Psoas muscle (tissue), 8 donors: Measurements from ENCODE around the gene CHN2. TPM values are rescaled to one million over a fixed set of nuclear protein-coding genes. Genes with fewer than 3 reads are reported as not detected.

ENCODE experiments used
- ATAC-seq, 4 donors: fragments of 200-7000 bp; cut with Tn5 transposase; one replicate each; pipeline ENCODE4 v1.9.1; 2020; ENCODE audit warnings: moderate library complexity in 3 of 4, mild to moderate bottlenecking in 2 of 4
- DNase-seq, 2 donors: peaks; one replicate each; pipeline ENCODE4 v3.0.0-alpha.2; 2020
- H3K27ac ChIP-seq: fragments of 200-600 bp; one replicate; pipeline ENCODE4 v1.8.0; 2022
- H3K27me3 ChIP-seq, 3 donors: fragments of 200-600 bp in 1 of 3; one replicate each; pipeline versions ENCODE4 v1.6.1 to v1.8.0; 2013 to 2022; ENCODE audit warnings: low read length in 2 of 3, mild to moderate bottlenecking in 2 of 3, moderate library complexity in 1 of 3; ENCODE audit not compliant: insufficient read depth in 3 of 3
- H3K36me3 ChIP-seq, 2 donors: fragments of 200-600 bp in 1 of 2; one replicate each; pipeline versions ENCODE4 v1.6.1 to v1.8.0; 2013 to 2022; ENCODE audit warnings: low read depth in 1 of 2, mild to moderate bottlenecking in 1 of 2, moderate library complexity in 1 of 2; ENCODE audit not compliant: insufficient read depth in 1 of 2
- H3K4me1 ChIP-seq: fragments of 200-600 bp; one replicate; pipeline ENCODE4 v1.8.0; 2022
- H3K4me3 ChIP-seq: fragments of 200-600 bp; one replicate; pipeline ENCODE4 v1.8.0; 2022; ENCODE audit warnings: mild to moderate bottlenecking
- H3K9me3 ChIP-seq: fragments of 200-600 bp; one replicate; pipeline ENCODE4 v1.8.0; 2022
- CTCF ChIP-seq: fragments of 200-600 bp; IDR thresholded peaks from one replicate; pipeline ENCODE4 v1.8.0; 2022; ENCODE audit warnings: antibody characterized with exemption
- WGBS, 3 donors: extraction: QIAGEN DNeasy Blood & Tissue Kit; methylation state at CpG; one replicate each; pipeline versions ENCODE4 v1.1.6 to v1.1.7; 2013; 5-methylcytosine and 5-hydroxymethylcytosine counted together
- intact Hi-C, 2 donors: fragments of 100-400 bp; cut with DNase I; formaldehyde crosslinking; loops; one replicate each; pipeline versions ENCODE4 v1.11.0 to v1.14.2; 2022
- polyA plus RNA-seq, 3 donors: library from polyadenylated mRNA; stranded (reverse); fragments of 200-250 nt; gene quantifications; one replicate each; pipeline ENCODE4 v1.2.3, GENCODE V29; 2013
- total RNA-seq, 4 donors: library from RNA; stranded (reverse); fragmentation: NEBNext Ultra II Directional in 2 of 4; extraction: Animal tissue kit (Norgen Biotek cat#: 25700) in 2 of 4; gene quantifications; one replicate each; pipeline versions ENCODE4 v1.2.1 to v1.2.4, GENCODE V29; 2021 to 2023
- donor health status: healthy with polysubstance abuse.
- donor health status: DM: no; HTN: no; CAD: no; lungs with moderate emphysema.
- donor health status: Bipolar disorder and iron deficiency.
- donor health status: healthy.
- donor health status: DM: yes; HTN: yes; CAD: no.
- donor health status: DM: no; HTN: no; CAD: no.
- donor health status: DM: no; HTN: no; CAD: no.
- donor health status: DM: yes; HTN: yes; CAD: no.

The CHN2 gene
- total and polyA plus RNA-seq, 7 donors = 0.43 to 18.1 (median 2.3) TPM

GRCh38 chr7:29163854-29164253 is 30.7 kb upstream of the CHN2 start:
- intact Hi-C loops = no loop called here
- H3K27me3 ChIP-seq = no peaks in the 10 kb centered on the region
- no peaks in the 10 kb centered on the region for H3K4me1 ChIP-seq
- 80 to 85% (median 80%) methylated on average over 3 of the region's 3 CpGs for WGBS, 3 donors
- ATAC-seq (no peak), DNase-seq (no peak)
- H3K9me3 ChIP-seq = no peaks in the 10 kb centered on the region
- no peak overlapping the region for H3K27ac ChIP-seq
- no peaks in the 10 kb centered on the region for H3K36me3 ChIP-seq
- no peak for TF ChIP-seq CTCF
- no peak overlapping the region for H3K4me3 ChIP-seq

DNA sequence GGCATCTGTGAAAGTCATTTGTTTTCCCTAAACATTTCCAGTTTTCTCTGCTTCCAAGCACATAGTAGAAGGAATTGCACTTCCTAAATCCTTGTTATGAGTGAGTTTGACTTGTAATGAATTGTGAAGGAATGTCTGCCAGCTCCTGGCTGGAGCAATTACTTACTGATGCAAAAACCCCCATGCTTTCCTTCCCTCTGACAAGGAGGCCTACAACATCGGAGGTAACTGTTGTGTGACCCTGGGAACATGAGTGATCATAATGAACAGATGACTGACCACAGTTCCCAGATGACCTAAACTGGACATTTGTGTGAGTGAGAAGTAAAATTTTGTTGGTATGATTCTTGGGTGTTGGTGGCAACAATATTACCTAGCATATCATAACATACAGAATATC is 26.9 kb upstream of the CHN2 start:
- intact Hi-C loops = no loop called here
- Histone ChIP-seq H3K4me3 (no peak overlapping the region), H3K9me3 (no peaks in the 10 kb centered on the region), H3K27ac (no peak overlapping the region), H3K27me3 (no peaks in the 10 kb centered on the region), H3K4me1 (no peaks in the 10 kb centered on the region), H3K36me3 (no peaks in the 10 kb centered on the region)
- DNase-seq = no peak
- no peak for ATAC-seq
- TF ChIP-seq CTCF = no peak
- WGBS, 3 donors = 63 to 82% (median 75%) methylated on average over 1 of the region's 1 CpG

DNA sequence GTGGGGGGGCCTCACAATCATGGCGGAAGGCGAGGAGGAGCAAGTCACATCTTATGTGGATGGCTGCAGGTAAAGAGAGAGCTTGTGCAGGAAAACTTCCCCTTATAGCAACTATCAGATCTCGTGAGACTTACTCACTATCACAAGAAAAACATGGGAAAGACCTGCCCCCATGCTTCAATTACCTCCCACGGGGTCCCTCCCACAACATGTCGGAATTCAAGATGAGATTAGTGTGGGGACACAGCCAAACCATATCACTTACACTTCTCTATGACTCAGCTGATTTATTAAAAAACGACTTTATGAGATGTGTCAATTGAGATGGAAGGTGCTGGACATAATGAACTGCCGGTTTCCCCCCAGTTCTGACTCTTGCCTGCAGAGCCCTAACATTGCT is 23.8 kb upstream of the CHN2 start:
- Histone ChIP-seq H3K27ac (no peak overlapping the region), H3K9me3 (no peaks in the 10 kb centered on the region), H3K4me3 (no peak overlapping the region), H3K36me3 (no peaks in the 10 kb centered on the region), H3K27me3 (no peaks in the 10 kb centered on the region), H3K4me1 (no peaks in the 10 kb centered on the region)
- ATAC-seq (no peak), DNase-seq (no peak)
- intact Hi-C loops = no loop called here
- no peak for TF ChIP-seq CTCF
- WGBS, 3 donors = 56 to 78% (median 64%) methylated on average over 7 of the region's 7 CpGs

DNA sequence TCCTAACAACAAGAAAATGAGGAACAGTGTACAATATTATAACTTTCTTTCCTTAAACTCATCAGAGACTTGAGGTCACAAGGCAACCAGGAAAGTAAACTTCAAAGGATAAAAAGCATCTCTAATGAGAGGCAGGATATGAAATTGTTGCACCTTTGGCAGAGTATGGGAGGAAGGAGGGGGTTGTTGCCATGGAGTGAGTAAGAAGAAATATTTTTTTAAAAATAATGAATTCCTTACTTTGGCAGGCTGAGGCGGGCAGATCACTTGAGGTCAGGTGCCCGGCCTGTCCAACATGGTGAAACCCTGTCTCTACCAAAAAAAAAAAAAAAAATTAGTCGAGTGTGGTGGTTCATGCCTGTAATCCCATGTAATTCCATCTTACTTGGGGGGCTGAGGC is 21.1 kb upstream of the CHN2 start:
- 22 to 72% (median 46%) methylated on average over 3 of the region's 3 CpGs for WGBS, 3 donors
- Histone ChIP-seq H3K27ac (no peak overlapping the region), H3K36me3 (no peaks in the 10 kb centered on the region), H3K27me3 (no peaks in the 10 kb centered on the region), H3K9me3 (no peaks in the 10 kb centered on the region), H3K4me1 (no peaks in the 10 kb centered on the region), H3K4me3 (no peak overlapping the region)
- no peak for DNase-seq
- no peak for ATAC-seq
- no peak for TF ChIP-seq CTCF
- intact Hi-C loops = no loop called here

- 62 to 68% (median 65%) methylated on average over 9 of the region's 9 CpGs for WGBS, 3 donors
- Histone ChIP-seq H3K27me3 (no peaks in the 10 kb centered on the region), H3K27ac (no peak overlapping the region), H3K4me1 (no peaks in the 10 kb centered on the region), H3K36me3 (no peaks in the 10 kb centered on the region), H3K4me3 (no peak overlapping the region), H3K9me3 (no peaks in the 10 kb centered on the region)
- intact Hi-C loops = no loop called here
- DNase-seq = peak in 1 of 2 donors; percentile 18
- ATAC-seq = peak in 1 of 4 donors; percentile 50
- no peak for TF ChIP-seq CTCF
Measured at GRCh38 chr7:29177963-29178600, 16.5 kb upstream of the CHN2 start.
